OCI-LY1 (cell line): ENCODE measurements around the gene MB.

ENCODE experiments used
- EZH2 ChIP-seq: fragments of 200-600 bp; sonication (generic), shearing (Covaris generic); IDR thresholded peaks from 2 replicates; pipeline ENCODE4 v1.8.0; 2017; ENCODE audit warnings: borderline replicate concordance, mixed run types, mild to moderate bottlenecking, antibody characterized with exemption, low read length, moderate library complexity, mixed read lengths
- TF ChIP-seq, protein P1 (sequence below): fragments of 200-600 bp; sonication (generic), shearing (Covaris generic); IDR thresholded peaks from 2 replicates; pipeline ENCODE4 v1.5.1; 2017; ENCODE audit warnings: mild to moderate bottlenecking, antibody characterized with exemption, low read length, moderate library complexity, mixed read lengths

DNA sequence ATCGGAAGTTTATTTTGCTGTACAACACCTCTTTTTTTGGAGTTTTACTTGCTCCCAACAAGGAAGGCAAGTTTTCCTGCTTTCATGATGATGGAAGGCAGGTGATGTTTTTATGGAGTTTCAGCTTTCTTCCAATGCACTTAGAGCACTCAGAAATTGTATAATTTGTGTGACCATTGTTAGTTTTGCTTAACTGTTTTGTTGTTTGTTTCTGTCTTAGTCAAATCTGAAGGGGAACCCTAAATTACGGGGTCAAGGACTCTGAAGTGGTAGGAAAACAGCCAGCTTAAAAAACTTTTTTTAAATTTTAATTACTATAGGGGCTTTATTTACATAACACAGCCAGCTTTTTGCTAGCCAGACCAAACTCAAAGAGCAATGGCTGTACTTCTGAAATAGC, 45.8 kb upstream of the MB start:
- TF ChIP-seq, protein P1, sequence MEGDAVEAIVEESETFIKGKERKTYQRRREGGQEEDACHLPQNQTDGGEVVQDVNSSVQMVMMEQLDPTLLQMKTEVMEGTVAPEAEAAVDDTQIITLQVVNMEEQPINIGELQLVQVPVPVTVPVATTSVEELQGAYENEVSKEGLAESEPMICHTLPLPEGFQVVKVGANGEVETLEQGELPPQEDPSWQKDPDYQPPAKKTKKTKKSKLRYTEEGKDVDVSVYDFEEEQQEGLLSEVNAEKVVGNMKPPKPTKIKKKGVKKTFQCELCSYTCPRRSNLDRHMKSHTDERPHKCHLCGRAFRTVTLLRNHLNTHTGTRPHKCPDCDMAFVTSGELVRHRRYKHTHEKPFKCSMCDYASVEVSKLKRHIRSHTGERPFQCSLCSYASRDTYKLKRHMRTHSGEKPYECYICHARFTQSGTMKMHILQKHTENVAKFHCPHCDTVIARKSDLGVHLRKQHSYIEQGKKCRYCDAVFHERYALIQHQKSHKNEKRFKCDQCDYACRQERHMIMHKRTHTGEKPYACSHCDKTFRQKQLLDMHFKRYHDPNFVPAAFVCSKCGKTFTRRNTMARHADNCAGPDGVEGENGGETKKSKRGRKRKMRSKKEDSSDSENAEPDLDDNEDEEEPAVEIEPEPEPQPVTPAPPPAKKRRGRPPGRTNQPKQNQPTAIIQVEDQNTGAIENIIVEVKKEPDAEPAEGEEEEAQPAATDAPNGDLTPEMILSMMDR, result no peak
- TF ChIP-seq EZH2, result no peak
